ACC112 (cell line): Measurements from ENCODE around the gene TAC4.

ENCODE experiments used
- H2AFZ ChIP-seq: fragments of 200-600 bp; sonication (generic); one replicate; pipeline ENCODE4 v1.6.0; 2017; ENCODE audit warnings: antibody characterized with exemption, low read length; ENCODE audit not compliant: unreplicated experiment
- H3K27ac ChIP-seq: fragments of 200-600 bp; sonication (generic); 2 replicates; pipeline ENCODE4 v1.5.1; 2014; ENCODE audit warnings: low read depth, mild to moderate bottlenecking, antibody characterized with exemption, low read length, moderate library complexity
- H3K27me3 ChIP-seq: fragments of 200-600 bp; sonication (generic); 2 replicates; pipeline ENCODE4 v1.6.1; 2014; ENCODE audit warnings: mild to moderate bottlenecking, antibody characterized with exemption, low read length, moderate library complexity, mixed read lengths; ENCODE audit not compliant: insufficient read depth
- H3K36me3 ChIP-seq: fragments of 200-600 bp; sonication (generic); 2 replicates; pipeline ENCODE4 v1.6.1; 2016; ENCODE audit warnings: mild to moderate bottlenecking, antibody characterized with exemption, low read length, moderate library complexity, mixed read lengths; ENCODE audit not compliant: insufficient read depth
- H3K4me1 ChIP-seq: fragments of 200-600 bp; sonication (generic); one replicate; pipeline ENCODE4 v1.6.1; 2016; ENCODE audit warnings: low read length, mixed read lengths; ENCODE audit not compliant: insufficient read depth, unreplicated experiment, control insufficient read depth
- H3K4me3 ChIP-seq: fragments of 200-600 bp; sonication (generic); 2 replicates; pipeline ENCODE4 v1.5.1; 2014; ENCODE audit warnings: mild to moderate bottlenecking, low read depth, low read length
- H3K79me2 ChIP-seq: fragments of 200-600 bp; sonication (generic); one replicate; pipeline ENCODE4 v1.6.0; 2016; ENCODE audit warnings: low read length; ENCODE audit not compliant: control insufficient read depth, unreplicated experiment, insufficient read depth

Gene TAC4

DNA sequence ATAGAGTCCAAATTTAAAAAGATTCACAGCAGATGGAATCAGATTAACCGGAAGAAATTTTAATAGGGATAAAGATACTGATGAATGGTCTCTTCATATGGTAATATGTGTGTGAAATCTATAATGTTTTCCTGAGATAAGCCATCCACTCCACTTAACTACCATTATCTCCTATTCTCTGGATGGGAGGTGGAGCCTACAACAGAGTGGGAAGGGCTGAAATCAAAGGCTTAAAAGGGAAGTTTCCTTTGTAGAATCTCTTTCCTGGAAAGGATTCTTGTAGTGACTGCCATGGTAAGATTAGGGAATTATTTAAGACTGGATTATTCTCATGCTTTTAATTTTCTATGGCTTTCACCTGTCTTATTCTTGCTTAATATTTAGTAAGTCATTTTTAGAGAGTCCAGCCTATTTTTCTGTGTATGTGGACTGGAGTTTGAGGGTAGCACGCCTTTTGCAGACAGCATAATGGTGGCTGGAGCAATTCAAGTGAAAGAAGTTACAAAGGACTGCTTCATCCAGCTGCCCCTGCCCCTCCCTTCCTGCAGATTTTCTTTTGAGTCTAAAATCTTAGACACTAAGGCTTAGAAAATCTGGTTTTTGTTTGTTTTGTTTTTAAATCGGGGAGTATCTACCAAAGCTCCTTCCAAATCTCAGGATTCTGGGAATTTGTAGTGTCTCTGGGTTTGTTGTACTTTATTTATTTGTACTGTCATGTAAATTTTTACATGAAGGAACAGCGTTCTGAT lies 32.9 kb downstream of the TAC4 start:
- no peaks in the 10 kb centered on the region for H3K27me3 ChIP-seq
- H2AFZ ChIP-seq = no peak overlapping the region
- no peak overlapping the region for H3K27ac ChIP-seq
- H3K4me1 ChIP-seq = peaks cover 13% of the 10 kb centered on the region
- peaks cover 17% of the 10 kb centered on the region for H3K36me3 ChIP-seq
- H3K4me3 ChIP-seq = no peak overlapping the region
- H3K79me2 ChIP-seq = no peaks in the 10 kb centered on the region

DNA sequence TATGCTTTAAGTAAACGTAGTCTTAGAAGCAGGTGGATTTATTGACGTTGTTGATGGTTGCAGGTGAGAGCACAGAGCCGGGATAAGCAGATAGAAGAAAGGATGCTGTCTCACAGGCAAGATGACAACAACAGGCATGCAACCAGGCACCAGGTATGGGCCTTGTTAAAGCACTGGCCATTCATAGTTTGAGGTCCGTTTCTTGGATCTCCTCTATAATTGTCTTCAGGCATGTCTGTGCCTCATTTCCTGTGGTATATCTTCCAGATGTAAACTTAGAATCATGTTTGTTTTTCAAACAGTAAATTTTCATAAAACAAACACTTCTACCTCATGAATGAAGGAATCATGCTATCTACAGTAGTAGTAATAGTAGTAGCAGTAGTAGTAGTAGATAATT lies 38.8 kb downstream of the TAC4 start:
- no peak overlapping the region for H3K4me3 ChIP-seq
- peaks cover 11% of the 10 kb centered on the region for H3K4me1 ChIP-seq
- no peak overlapping the region for H2AFZ ChIP-seq
- no peak overlapping the region for H3K27ac ChIP-seq
- H3K79me2 ChIP-seq = peaks cover 29% of the 10 kb centered on the region
- H3K36me3 ChIP-seq = peaks cover 37% of the 10 kb centered on the region
- no peaks in the 10 kb centered on the region for H3K27me3 ChIP-seq

DNA sequence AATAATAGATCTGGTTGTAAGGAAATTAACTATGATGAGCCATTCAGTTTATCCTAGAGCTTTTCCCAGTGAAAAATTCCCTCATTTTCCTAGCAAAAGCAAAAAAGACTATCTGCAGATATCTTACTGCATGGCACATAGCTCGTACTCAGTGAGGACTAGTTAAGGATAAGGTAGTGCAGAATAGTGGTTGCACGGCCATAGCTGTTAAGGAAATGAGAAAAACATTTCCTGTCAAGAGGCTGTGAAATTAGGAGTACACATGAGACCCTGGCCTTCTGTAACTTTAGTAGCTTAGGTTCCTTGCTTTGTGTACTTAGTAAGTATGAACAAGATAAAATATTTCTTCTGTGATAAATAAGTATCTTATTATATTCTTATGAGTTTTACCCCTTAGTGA lies 49.1 kb downstream of the TAC4 start:
- Histone ChIP-seq H3K36me3 (peaks cover 38% of the 10 kb centered on the region), H3K27me3 (no peaks in the 10 kb centered on the region), H2AFZ (no peak overlapping the region), H3K4me3 (no peak overlapping the region), H3K4me1 (peaks cover 4% of the 10 kb centered on the region), H3K27ac (no peak overlapping the region), H3K79me2 (peaks cover 49% of the 10 kb centered on the region)

DNA sequence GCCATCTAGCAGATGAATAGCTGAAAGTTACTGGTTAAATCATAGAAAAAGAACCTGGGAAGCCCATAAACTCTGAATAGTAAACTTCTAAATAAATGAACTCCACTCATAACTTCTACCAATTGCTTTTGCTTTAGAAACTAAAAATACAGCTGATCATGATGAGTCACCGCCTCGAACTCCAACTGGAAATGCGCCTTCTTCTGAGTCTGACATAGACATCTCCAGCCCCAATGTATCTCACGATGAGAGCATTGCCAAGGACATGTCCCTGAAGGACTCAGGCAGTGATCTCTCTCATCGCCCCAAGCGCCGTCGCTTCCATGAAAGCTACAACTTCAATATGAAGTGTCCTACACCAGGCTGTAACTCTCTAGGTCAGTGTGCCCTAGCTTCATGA lies 49.7 kb downstream of the TAC4 start:
- Histone ChIP-seq H3K36me3 (peaks cover 40% of the 10 kb centered on the region), H3K4me3 (no peak overlapping the region), H2AFZ (no peak overlapping the region), H3K79me2 (peaks cover 54% of the 10 kb centered on the region), H3K27ac (no peak overlapping the region), H3K27me3 (no peaks in the 10 kb centered on the region), H3K4me1 (peaks cover 4% of the 10 kb centered on the region)

DNA sequence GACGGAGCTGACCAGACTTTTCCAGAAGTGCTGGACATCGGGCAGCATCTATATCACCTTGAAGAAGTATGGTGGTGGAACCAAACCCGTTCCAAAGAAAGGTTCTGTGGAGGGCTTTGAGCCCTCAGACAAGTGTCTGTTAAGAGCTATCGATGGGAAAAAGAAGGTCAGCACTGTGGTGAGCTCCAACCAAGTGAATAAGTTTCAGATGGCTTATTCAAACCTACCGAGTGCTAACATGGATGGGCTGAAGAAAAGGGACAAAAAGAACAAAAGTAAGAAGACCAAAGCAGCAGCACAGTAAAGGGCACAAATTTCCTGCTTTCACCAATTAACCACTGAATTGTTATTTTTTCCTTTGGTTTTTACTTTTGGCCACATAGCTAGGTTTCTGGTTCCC lies 52.5 kb downstream of the TAC4 start:
- peaks cover 48% of the 10 kb centered on the region for H3K36me3 ChIP-seq
- no peak overlapping the region for H2AFZ ChIP-seq
- no peak overlapping the region for H3K4me3 ChIP-seq
- peaks cover 60% of the 10 kb centered on the region for H3K79me2 ChIP-seq
- H3K4me1 ChIP-seq = peaks cover 10% of the 10 kb centered on the region
- H3K27ac ChIP-seq = no peak overlapping the region
- no peaks in the 10 kb centered on the region for H3K27me3 ChIP-seq

DNA sequence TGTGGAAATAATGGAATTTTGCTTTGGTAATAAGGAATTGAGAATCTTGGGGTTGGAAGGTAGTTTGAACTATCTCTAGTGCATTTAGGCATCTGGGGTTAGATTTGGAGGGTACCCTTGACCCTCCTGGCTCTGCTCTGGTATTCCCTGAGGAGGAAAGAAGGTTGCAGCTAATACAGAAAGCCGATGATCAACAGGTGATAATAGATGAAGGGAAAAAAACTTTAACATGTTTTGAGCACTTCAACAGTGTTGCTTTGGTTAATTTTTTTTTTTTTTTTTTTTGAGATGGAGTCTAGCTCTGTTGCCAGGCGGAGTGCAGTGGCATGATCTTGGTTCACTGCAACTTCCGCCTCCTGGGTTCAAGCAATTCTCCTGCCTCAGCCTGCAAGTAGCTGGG lies 54.6 kb downstream of the TAC4 start:
- no peak overlapping the region for H3K4me3 ChIP-seq
- peaks cover 71% of the 10 kb centered on the region for H3K79me2 ChIP-seq

DNA sequence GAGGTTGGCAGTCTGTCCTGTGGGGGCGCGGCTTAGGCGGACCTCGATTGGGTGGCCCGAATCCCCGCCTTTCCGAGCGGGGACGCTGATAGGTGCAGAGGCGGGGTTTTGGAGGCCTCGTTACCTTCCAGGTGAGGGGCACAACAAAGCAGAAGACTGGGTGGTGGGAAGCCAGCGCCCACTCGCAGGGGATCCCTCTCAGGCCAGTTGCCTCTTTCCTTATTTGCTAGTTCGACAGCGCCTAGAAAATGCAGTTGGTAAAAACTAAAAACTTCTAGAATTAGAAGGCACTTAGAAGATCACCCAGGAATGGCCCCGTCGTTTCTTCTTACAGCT lies 58.7 kb downstream of the TAC4 start:
- H3K4me1 ChIP-seq = peaks cover 21% of the 10 kb centered on the region
- no peak overlapping the region for H3K27ac ChIP-seq
- peak overlapping the region; percentile 99 for H3K4me3 ChIP-seq
- H2AFZ ChIP-seq = no peak overlapping the region
- H3K36me3 ChIP-seq = peaks cover 24% of the 10 kb centered on the region
- H3K27me3 ChIP-seq = no peaks in the 10 kb centered on the region
- H3K79me2 ChIP-seq = peaks cover 54% of the 10 kb centered on the region

More for the DNA sequence above, 54.6 kb downstream of the TAC4 start:
- H2AFZ ChIP-seq = no peak overlapping the region
- H3K27me3 ChIP-seq = no peaks in the 10 kb centered on the region
- H3K4me1 ChIP-seq = peaks cover 15% of the 10 kb centered on the region
- no peak overlapping the region for H3K27ac ChIP-seq
- peaks cover 37% of the 10 kb centered on the region for H3K36me3 ChIP-seq

DNA sequence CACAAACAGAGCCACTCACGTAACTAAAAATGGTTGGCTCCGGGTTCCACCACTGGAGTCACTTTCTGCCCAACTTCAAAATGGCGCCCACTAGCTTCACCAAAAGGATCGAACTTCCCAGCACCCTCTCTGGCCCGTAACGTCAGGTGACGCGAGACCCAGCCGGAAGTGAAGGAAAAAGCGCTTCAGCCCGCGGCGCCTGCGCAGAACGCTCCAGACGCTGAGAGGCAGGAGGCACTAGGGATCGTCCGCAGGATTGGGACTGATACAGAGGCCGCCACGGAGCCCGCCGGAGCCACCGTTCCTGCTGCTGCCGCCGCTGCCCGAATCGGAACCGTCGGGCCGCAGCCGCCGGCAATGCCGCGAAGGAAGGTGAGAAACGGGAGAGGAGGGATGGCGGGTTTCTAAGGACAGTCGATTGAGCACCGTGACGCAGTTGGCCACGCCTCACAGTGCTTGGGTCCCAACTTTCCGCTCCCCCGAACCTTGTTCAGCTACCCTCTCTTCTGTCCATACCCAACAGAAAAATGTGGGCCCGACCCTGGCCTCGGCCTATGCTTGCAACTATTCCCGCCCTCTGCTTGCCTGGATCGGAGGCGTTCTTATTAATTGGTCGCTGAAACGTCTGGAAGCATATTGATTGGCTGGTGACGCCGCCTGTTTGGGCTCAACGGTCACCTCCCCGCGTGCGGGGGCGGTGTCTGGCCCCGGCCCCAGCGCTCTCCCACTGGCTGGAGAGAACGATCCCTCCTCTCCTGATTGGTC lies 59.2 kb downstream of the TAC4 start, which contains the start of gene KAT7:
Gene KAT7, plus strand, starts transcription at position 204 of the 765 bp plus-strand sequence. Its CDS starts 154 bp downstream, at position 358.
- H3K4me3 ChIP-seq = peak within 1 kb of the TSS; percentile 99
- no peaks in the 10 kb centered on the region for H3K27me3 ChIP-seq
- peaks cover 48% of the 10 kb centered on the region for H3K79me2 ChIP-seq
- peaks cover 24% of the 10 kb centered on the region for H3K36me3 ChIP-seq
- H3K27ac ChIP-seq = peak within 1 kb of the TSS; percentile 96
- peaks cover 21% of the 10 kb centered on the region for H3K4me1 ChIP-seq
- H2AFZ ChIP-seq = peak within 1 kb of the TSS; percentile 94
